AG10803 (cell line): ENCODE data around the gene ZNF8.

Experiments used
- DNase-seq: peaks from one replicate; pipeline ENCODE4 v3.0.0; 2010; ENCODE audit warnings: low read depth
- H3K4me3 ChIP-seq: 2 replicates; pipeline ENCODE4 v1.5.1; 2011; ENCODE audit warnings: mild to moderate bottlenecking, low read length, control low read depth
- CTCF ChIP-seq: conservative IDR thresholded peaks from 2 replicates; pipeline ENCODE4 v1.5.1; 2011; ENCODE audit warnings: mild to moderate bottlenecking, low read length, control low read depth, inconsistent platforms

ZNF8 gene

DNA sequence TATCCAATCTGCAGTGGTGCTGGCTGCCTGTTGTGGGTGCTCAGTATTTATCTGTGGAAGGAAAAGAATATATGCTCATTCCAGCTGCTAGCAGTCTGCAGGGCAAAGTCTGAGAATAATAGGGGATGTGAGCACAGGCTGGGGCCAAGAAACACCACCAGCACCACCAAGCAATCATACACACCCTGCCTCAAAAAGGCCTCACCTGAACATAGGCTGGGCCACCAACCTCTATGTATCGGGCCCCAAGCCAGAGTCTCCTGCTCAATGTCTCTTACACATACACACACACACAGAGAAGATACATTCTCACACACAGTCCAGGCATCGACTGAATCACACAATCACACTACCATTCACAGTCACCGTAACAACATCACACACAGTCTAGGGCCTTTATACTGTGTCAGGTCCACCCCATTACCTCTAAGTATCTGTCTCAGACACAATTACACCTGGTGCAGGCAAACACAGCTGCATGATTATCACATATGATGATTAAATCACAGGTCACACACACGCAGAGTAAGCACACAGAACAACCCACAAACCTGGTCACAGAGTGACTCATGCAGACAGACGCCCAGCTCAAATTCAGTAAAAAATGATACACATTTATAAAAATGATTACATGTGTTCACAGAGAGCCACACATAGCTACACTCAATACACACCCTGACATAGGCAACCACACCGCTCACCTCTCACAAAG is 46.7 kb downstream of the ZNF8 start:
- no peak for DNase-seq
- H3K4me3 ChIP-seq = peak overlapping the region; percentile 96
- no peak for TF ChIP-seq CTCF

DNA sequence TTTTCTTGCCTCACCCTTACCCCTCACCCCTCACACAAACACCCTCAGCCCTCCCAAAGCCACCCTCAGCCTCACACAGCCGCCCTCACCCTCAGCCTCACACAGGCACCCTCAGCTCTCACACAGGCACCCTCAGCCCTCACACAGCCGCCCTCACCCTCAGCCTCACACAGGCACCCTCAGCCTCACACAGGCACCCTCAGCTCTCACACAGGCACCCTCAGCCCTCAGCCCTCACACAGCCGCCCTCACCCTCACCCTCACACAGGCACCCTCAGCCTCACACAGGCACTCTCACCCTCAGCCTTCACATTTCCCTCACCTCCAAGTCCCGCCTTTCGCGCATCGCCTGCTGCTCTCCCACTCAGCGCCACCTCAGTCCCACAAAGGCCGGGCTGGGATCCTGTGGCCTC is 47.8 kb downstream of the ZNF8 start:
- TF ChIP-seq CTCF = no peak
- H3K4me3 ChIP-seq = peak overlapping the region; percentile 96
- no peak for DNase-seq

DNA sequence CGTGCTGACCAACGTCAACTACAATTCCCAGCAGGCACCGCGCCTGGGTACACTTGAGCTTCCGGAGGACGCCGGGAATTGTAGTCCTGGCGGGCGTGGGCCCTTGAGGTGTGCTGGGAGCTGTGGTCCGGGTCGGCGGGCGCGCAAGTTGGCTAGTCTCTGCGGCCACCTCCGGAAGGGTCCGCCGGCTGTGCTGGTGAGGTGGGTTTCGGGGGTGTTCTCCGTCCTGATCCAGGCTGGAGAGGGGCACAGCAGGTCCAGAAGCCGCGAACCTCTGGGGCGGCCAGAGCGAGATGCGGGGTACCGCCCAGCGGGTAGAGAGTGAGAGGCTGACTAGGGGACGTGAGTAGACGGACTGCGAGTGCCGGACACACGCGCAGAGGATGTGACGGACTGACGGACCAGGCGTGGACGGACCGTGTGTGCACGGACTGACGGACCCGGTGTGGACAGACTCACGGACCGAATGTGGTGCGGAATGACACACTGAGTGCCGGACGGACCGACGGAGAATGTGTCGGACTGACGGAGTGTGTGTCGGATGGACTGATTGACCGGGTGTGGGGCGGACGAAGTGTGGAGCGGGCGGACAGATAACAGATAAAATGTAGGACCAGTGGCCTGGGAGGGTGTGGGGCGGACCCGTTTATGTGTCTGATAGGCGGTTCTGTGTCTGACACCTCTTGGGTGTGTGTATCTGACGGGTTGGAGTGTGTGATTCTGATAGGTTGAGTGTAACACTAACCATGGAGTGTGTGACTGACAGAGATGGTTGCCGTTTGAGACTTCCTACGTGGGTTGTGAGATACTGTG is 48.4 kb downstream of the ZNF8 start, which contains the start of gene ZSCAN22:
TSS of gene ZSCAN22 (plus strand) at position 81 of the 813 bp plus-strand sequence. CDS start 7,809 bp downstream, outside the sequence.
- TF ChIP-seq CTCF = no peak
- peak; percentile 93 for DNase-seq
- peak within 1 kb of the TSS; percentile 96 for H3K4me3 ChIP-seq

- H3K4me3 ChIP-seq = no peak overlapping the region
- DNase-seq = no peak
- no peak for TF ChIP-seq CTCF
Observed at GRCh38 chr19:58328999-58329398, 50.2 kb downstream of the ZNF8 start.

DNA sequence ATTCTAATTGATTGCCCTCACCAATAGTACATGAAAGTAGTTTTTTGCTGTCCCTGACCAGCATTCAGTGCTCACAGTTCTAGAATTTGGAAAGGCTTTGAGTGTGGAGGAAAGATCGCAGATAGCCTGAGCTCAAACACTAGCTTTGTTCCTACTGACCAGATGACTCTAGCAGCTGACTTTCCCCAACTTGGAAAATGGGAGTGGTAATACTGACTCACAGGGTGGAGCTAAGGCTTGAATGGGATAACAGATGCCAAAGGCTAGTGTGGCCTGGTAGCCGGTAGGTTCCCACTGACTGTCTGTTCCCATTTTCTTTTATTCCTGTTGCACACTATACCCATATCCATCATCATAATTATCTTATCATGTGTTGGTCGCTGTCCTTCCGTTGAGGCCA is 51.7 kb downstream of the ZNF8 start:
- peak; percentile 59 for DNase-seq
- no peak for TF ChIP-seq CTCF
- H3K4me3 ChIP-seq = no peak overlapping the region

GRCh38 chr19:58332697-58333096 is 53.9 kb downstream of the ZNF8 start:
- TF ChIP-seq CTCF = no peak
- no peak for DNase-seq
- no peak overlapping the region for H3K4me3 ChIP-seq
